ENCODE data around the gene MVB12B. TPM values are rescaled to one million over a fixed set of nuclear protein-coding genes. Genes with fewer than 3 reads are reported as not detected.

MVB12B gene
- total and polyA plus RNA-seq, 10 donors = 2.8 to 52.4 (median 34.8) TPM

GRCh38 chr9:126516561-126516935 is 189.9 kb downstream of the MVB12B start:
- no peaks in the 10 kb centered on the region for H3K9me3 ChIP-seq
- intact Hi-C loops (cut with DNase I; ENCODE audit: low total_unique reads) = no loop called here
- 60 to 79% (median 71%) methylated on average over 8 of the region's 8 CpGs for WGBS, 5 donors
- H3K4me1 ChIP-seq = peaks cover 11 to 59% (median 30%) of the 10 kb centered on the region in 6 donors
- no peak for TF ChIP-seq POLR2A (IDR thresholded peaks at IDR 0.05)
- peaks cover 0 to 94% (median 48%) of the 10 kb centered on the region in 7 donors for H3K27me3 ChIP-seq (replicated peaks in 1 of 7)
- H3K4me3 ChIP-seq = peak overlapping the region in 3 of 8 donors; percentile 35 to 65 (median 44)
- H3K27ac ChIP-seq = peak overlapping the region in 3 of 8 donors; percentile 63 to 78 (median 75)
- DNase-seq = no peak
- no peaks in the 10 kb centered on the region for H3K36me3 ChIP-seq

- Histone ChIP-seq H3K27me3 (replicated peaks in 1 of 7) (peaks cover 0 to 95% (median 42%) of the 10 kb centered on the region in 7 donors), H3K27ac (peak overlapping the region in 6 of 8 donors; percentile 11 to 78 (median 56)), H3K4me1 (peaks cover 11 to 59% (median 30%) of the 10 kb centered on the region in 6 donors), H3K9me3 (no peaks in the 10 kb centered on the region), H3K4me3 (peak overlapping the region; percentile 8 to 65 (median 36)), H3K36me3 (no peaks in the 10 kb centered on the region)
- DNase-seq = peak; percentile 90
- peak in 1 of 3 donors; percentile 63 for TF ChIP-seq POLR2AphosphoS5 (IDR thresholded peaks at IDR 0.05)
- no peak for TF ChIP-seq POLR2A (IDR thresholded peaks at IDR 0.05)
- no peak for TF ChIP-seq CTCF (IDR thresholded peaks at IDR 0.05 in 8 of 11, conservative IDR thresholded peaks at IDR 0.05 in 3 of 11)
- intact Hi-C loops (cut with DNase I; ENCODE audit: low total_unique reads) = no loop called here
- 5 to 11% (median 6%) methylated on average over 24 to 32 of the region's 32 CpGs for WGBS, 5 donors
Measured at GRCh38 chr9:126516936-126517832, 190.6 kb downstream of the MVB12B start.

GRCh38 chr9:126517833-126518356 is 191.3 kb downstream of the MVB12B start:
- peak; percentile 6 for DNase-seq
- peaks cover 0 to 95% (median 38%) of the 10 kb centered on the region in 7 donors for H3K27me3 ChIP-seq (replicated peaks in 1 of 7)
- TF ChIP-seq POLR2A (IDR thresholded peaks at IDR 0.05) = no peak
- TF ChIP-seq POLR2AphosphoS5 (IDR thresholded peaks at IDR 0.05) = no peak
- no peak for TF ChIP-seq CTCF (IDR thresholded peaks at IDR 0.05 in 8 of 11, conservative IDR thresholded peaks at IDR 0.05 in 3 of 11)
- intact Hi-C loops (cut with DNase I; ENCODE audit: low total_unique reads) = no loop called here
- H3K4me3 ChIP-seq = peak overlapping the region in 2 of 8 donors; percentile 33 to 65
- H3K4me1 ChIP-seq = peaks cover 11 to 63% (median 30%) of the 10 kb centered on the region in 6 donors
- H3K9me3 ChIP-seq = no peaks in the 10 kb centered on the region
- H3K36me3 ChIP-seq = no peaks in the 10 kb centered on the region
- WGBS, 5 donors = 18 to 28% (median 27%) methylated on average over 9 of the region's 9 CpGs
- H3K27ac ChIP-seq = peak overlapping the region in 3 of 8 donors; percentile 63 to 78 (median 75)

- Histone ChIP-seq H3K36me3 (no peaks in the 10 kb centered on the region), H3K27ac (no peak overlapping the region), H3K9me3 (no peaks in the 10 kb centered on the region), H3K4me3 (no peak overlapping the region), H3K4me1 (peaks cover 17 to 68% (median 35%) of the 10 kb centered on the region in 6 donors), H3K27me3 (replicated peaks in 1 of 7) (peaks cover 0 to 90% (median 29%) of the 10 kb centered on the region in 7 donors)
- no peak for DNase-seq
- no peak for TF ChIP-seq CTCF (IDR thresholded peaks at IDR 0.05 in 8 of 11, conservative IDR thresholded peaks at IDR 0.05 in 3 of 11)
- no peak for TF ChIP-seq POLR2A (IDR thresholded peaks at IDR 0.05)
- no peak for TF ChIP-seq POLR2AphosphoS5 (IDR thresholded peaks at IDR 0.05)
- 88 to 92% (median 90%) methylated on average over 7 of the region's 7 CpGs for WGBS, 5 donors
- intact Hi-C loops (cut with DNase I; ENCODE audit: low total_unique reads) = no loop called here
Measured at GRCh38 chr9:126518763-126519162, 192.1 kb downstream of the MVB12B start.
